ENCODE measurements around the gene CST4.
"Not testable (repeated sequence)": the region's sequence is repeated elsewhere in the genome, so short reads cannot be mapped to it uniquely, and the experiment has no call there.

CST4 gene, protein sequence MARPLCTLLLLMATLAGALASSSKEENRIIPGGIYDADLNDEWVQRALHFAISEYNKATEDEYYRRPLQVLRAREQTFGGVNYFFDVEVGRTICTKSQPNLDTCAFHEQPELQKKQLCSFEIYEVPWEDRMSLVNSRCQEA

DNA sequence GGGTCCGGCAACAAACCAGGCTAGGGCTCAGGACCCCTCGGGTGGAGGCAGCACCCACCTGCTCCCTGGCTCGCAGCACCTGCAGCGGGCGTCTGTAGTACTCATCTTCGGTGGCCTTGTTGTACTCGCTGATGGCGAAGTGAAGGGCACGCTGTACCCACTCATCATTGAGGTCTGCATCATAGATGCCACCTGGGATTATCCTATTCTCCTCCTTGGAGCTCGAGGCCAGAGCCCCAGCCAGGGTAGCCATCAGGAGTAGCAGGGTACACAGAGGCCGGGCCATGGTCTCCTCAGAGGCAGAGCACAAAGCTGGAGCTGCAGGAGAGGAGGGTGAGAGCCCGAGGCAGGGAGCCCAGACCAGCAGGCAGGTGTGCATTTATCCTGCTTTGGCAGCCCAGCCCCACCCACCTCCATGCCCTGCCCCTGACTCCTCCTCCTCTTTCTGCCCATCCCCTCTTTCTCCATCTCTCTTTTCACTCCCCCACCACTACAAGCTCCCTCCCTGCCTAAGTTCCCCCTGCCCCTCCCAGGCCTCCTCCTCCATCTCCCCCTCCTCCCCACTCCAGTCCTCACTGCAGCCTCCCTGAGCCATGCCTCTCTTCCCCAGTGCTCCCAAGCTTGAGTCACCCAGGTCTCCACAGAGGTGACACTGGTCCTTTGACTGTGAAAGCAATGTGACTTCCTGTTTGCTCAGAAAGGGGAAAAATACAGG lies at the start of gene CST4:
TSS of gene CST4 (minus strand) at position 355 of the 715 bp plus-strand sequence. CDS start at position 286, 69 bp downstream.
- not testable (repeated sequence) for H3K9me3 Mint-ChIP-seq; H3K36me3 Mint-ChIP-seq (ENCODE audit: low read depth); H3K27ac Mint-ChIP-seq; H3K4me1 Mint-ChIP-seq (ENCODE audit: low read depth); H3K4me3 Mint-ChIP-seq; H3K27me3 Mint-ChIP-seq

DNA sequence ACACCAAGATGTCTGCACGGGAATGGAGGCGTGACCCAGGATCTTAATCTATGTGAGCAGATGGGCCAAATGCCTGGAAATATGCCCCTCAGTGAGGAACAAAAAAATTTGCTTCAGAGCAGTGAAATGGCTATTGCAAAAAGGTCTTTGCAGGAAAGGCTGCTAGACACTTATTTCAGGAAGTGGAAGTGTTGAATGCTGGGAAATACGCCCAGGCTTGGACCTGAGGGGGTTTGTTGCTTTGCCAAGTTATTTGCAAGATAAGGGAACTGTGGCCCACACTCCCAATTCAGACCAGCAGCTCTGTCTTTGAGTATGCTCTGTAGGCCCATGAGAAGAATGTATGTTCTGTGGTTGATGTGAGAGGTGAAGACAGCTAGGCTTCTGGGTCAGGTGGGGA lies 46.6 kb upstream of the CST4 start:
- not testable (repeated sequence) for H3K4me1 Mint-ChIP-seq (ENCODE audit: low read depth); H3K27ac Mint-ChIP-seq; H3K4me3 Mint-ChIP-seq; H3K9me3 Mint-ChIP-seq; H3K36me3 Mint-ChIP-seq (ENCODE audit: low read depth)
- peaks cover 25% of the 10 kb centered on the region for H3K27me3 Mint-ChIP-seq

DNA sequence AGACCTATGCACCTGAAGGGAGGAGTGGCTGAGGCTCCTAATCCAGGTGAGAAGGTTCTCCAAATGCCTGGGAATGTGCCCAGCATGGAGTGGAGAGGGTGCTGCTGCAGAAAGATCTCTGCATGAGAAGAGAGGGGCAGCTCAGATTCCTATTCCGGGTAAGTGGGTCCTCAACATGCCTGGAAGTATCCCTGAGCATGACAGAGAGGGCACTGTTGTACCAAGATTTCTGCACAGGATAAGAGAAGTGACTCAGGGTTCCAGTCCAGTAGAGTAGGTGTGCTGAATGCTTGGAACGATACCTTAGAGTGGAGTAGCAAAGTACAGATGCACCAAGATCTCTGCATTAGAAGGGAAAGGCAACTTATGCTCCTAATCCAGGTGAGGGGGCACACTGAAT lies 46.1 kb upstream of the CST4 start:
- not testable (repeated sequence) for H3K9me3 Mint-ChIP-seq; H3K4me1 Mint-ChIP-seq (ENCODE audit: low read depth); H3K4me3 Mint-ChIP-seq; H3K36me3 Mint-ChIP-seq (ENCODE audit: low read depth); H3K27ac Mint-ChIP-seq
- H3K27me3 Mint-ChIP-seq: peaks cover 25% of the 10 kb centered on the region

DNA sequence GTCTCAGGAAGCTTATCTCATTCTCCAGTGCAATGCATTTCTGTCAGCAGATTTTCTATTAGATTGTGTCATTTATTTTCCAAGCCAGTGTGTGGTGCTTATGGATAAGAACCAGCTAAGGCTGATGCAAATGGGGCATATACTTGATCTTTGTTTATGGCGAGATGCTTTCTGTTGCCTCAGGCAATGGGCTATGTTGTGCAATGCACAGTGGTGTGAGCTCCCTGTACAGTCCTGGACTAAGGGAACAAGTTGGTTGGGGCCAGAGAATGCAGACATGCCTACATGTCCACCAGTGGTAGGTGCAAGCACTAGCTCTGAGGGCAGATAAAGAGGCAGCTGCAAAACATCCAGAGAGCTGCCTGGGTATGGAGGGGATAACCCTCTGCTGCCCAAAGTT lies 45.6 kb upstream of the CST4 start:
- H3K27me3 Mint-ChIP-seq: peaks cover 25% of the 10 kb centered on the region
- not testable (repeated sequence) for H3K36me3 Mint-ChIP-seq (ENCODE audit: low read depth); H3K9me3 Mint-ChIP-seq; H3K4me3 Mint-ChIP-seq; H3K27ac Mint-ChIP-seq; H3K4me1 Mint-ChIP-seq (ENCODE audit: low read depth)

DNA sequence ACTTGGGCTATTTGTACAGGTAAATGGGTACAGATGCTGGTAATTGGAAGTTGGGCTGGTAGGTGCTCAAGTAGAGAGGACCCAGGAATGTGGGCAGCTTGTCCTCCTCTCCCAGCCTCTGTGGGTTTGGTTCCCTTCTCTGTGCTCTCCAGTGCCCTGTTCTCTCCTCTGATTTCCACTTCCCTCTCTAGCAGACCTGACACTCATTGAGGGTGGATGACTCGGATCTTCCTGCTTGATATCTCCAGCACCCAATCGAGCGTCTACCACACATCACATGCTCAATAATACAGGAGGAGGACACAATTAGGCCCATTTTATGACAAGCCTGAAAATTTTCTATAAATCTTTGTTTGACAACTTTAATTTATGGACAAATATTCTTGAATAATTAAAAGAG lies 38.2 kb upstream of the CST4 start:
- H3K36me3 Mint-ChIP-seq (ENCODE audit: low read depth): no peaks in the 10 kb centered on the region
- H3K4me1 Mint-ChIP-seq (ENCODE audit: low read depth): no peaks in the 10 kb centered on the region
- no peak overlapping the region for H3K27ac Mint-ChIP-seq
- H3K9me3 Mint-ChIP-seq: no peaks in the 10 kb centered on the region
- H3K27me3 Mint-ChIP-seq: peaks cover 12% of the 10 kb centered on the region
- no peak overlapping the region for H3K4me3 Mint-ChIP-seq

DNA sequence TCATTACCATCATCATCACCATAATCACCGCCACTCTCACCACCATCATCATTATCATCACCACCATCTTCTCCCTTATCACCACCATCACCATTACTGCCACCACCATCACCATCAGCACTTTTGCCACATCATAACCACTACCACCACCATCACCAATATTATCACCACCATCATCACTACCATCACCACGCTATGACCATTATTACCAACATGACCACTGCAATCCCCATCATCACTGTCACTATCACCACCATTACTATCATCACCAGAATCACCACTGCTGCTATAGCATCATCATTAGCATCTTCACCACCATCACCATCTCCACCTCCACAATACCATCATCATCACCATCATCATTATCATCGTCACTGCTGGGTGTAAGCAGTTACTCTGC lies 36.3 kb upstream of the CST4 start:
- Mint-ChIP-seq H3K9me3 (no peaks in the 10 kb centered on the region), H3K36me3 (ENCODE audit: low read depth) (no peaks in the 10 kb centered on the region), H3K27me3 (peaks cover 14% of the 10 kb centered on the region), H3K4me3 (no peak overlapping the region), H3K27ac (no peak overlapping the region), H3K4me1 (ENCODE audit: low read depth) (no peaks in the 10 kb centered on the region)

DNA sequence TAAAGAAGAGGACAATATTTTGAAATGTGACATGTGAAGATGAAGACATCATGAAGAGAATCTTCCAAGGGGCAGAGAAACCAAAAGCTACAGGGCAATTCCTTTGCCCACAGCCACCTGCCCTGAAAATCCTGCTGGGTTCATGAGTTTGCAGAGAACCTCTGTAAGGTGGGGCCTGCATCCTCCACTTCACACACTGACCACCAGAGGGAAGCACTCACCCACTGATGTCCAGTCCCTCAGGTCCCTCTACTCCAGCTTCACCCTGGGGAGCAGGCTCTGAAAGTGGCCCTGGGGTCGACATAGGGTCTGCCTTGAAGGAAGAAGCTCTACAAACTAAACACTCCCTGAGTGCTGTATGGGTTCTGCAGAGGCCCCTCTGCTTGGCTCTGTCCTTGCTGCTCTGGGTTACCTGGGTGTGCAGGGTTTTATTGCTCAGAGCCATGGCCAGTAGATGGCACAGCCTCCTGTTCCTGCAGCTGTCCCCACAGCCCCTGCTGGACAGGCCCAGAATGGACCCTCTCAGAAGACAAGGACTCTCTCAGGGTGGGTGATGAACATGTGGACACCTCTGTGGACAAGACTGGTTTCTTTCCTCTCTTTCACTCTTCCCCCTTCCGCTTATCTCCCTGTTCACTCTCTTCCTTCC lies 34.9 kb upstream of the CST4 start:
- peaks cover 14% of the 10 kb centered on the region for H3K27me3 Mint-ChIP-seq

DNA sequence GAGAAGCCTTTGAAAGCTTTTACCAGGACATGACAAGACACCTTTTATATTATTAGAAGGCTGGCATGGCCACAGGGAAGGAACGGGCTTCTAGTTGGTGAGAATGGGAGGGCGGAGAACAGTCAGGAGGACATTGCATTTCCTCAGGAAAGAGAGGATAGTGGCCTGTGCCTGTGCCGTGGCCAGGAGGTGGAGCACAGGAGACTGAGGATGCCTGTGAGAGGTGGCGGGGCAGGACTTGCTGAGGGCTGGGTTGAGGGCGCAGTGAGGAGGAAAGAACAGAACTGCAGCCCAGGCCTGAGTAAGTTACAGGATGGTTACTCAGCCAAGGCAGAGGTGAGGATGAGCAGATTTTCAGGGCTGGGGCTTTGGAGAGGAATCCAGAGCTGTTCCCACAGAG lies 34.0 kb upstream of the CST4 start:
- H3K36me3 Mint-ChIP-seq (ENCODE audit: low read depth); H3K27ac Mint-ChIP-seq; H3K4me1 Mint-ChIP-seq (ENCODE audit: low read depth); H3K9me3 Mint-ChIP-seq; H3K4me3 Mint-ChIP-seq: not testable (repeated sequence)
- H3K27me3 Mint-ChIP-seq: peaks cover 16% of the 10 kb centered on the region

More for the DNA sequence above, 34.9 kb upstream of the CST4 start:
- H3K36me3 Mint-ChIP-seq (ENCODE audit: low read depth); H3K4me3 Mint-ChIP-seq; H3K9me3 Mint-ChIP-seq; H3K4me1 Mint-ChIP-seq (ENCODE audit: low read depth); H3K27ac Mint-ChIP-seq: not testable (repeated sequence)

DNA sequence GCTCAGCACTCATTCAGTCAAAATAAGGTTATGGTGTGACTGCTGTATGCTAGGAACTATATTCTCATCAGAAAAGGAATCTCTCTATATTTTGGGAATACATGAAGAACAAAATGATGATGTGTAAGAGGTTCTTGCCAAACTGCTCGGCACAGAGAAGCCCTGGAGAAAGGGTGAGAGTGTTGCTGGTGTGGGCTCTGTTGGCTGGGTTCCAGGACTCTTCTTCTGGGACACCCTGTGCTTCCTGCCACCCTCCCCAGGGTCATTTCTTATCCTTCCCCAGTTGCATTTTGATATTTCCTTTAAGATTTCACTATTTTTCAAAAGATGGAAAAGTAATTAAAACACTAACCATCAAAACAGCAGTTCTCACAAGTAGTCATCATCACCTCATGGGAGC lies 33.1 kb upstream of the CST4 start:
- no peak overlapping the region for H3K27ac Mint-ChIP-seq
- peaks cover 25% of the 10 kb centered on the region for H3K27me3 Mint-ChIP-seq
- H3K36me3 Mint-ChIP-seq (ENCODE audit: low read depth): no peaks in the 10 kb centered on the region
- no peak overlapping the region for H3K4me3 Mint-ChIP-seq
- no peaks in the 10 kb centered on the region for H3K4me1 Mint-ChIP-seq (ENCODE audit: low read depth)
- no peaks in the 10 kb centered on the region for H3K9me3 Mint-ChIP-seq

DNA sequence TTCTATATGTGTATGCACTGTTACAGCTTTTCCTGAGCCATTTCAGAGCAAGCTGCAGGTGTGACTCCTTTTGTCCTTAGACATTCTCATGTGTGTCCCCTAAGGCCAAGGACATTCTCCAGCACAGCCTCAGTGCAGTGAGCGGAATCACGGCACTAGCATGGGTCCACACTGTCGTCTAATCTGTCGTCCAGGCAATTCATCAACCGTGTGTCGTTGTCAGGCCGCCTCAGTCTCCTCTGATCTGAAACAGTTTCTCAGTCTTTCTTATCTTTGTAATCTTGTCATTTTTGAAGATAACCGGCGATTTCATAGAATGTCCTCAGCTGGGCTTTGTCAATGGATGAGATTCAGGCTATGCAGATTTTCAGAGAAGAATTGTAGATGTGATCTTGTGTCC lies 30.5 kb upstream of the CST4 start:
- H3K4me3 Mint-ChIP-seq; H3K36me3 Mint-ChIP-seq (ENCODE audit: low read depth); H3K4me1 Mint-ChIP-seq (ENCODE audit: low read depth); H3K9me3 Mint-ChIP-seq; H3K27ac Mint-ChIP-seq: not testable (repeated sequence)
- H3K27me3 Mint-ChIP-seq: peaks cover 31% of the 10 kb centered on the region

DNA sequence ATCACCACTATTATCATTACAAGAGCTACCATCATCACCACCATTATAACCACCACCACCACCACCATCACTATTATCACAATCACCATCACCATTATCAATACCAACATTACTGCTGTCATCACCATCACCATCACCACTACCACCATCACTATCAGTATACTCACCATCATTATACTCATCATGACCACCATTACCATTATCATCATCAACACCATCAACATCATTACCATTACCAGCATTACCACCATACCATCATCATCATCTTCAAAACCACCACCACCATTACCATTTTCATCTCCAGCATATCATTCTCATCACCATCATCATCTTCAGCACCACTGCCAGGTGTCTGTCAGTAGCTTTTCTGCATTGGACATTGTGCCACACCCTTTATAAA lies 22.9 kb upstream of the CST4 start:
- not testable (repeated sequence) for H3K4me3 Mint-ChIP-seq; H3K27ac Mint-ChIP-seq; H3K27me3 Mint-ChIP-seq; H3K9me3 Mint-ChIP-seq; H3K4me1 Mint-ChIP-seq (ENCODE audit: low read depth); H3K36me3 Mint-ChIP-seq (ENCODE audit: low read depth)

DNA sequence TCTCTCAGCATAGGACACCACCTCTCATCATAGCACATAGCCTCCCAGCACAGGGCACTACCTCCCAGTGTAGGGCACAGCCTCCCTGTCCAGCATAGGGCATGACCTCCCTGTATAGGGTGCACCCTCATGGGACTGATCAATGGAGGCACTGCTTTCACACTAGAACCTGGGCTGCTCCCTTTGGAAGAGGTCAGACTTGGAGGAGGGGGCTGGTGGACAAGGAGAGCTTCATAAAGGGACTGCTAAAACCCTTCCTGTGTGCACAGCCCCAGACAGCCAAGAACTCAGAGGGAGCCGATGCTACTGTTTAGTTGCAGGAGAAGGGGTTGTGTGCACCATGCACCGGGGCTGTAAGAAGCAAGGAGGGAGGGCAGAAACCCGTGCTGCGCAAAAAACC lies 21.9 kb upstream of the CST4 start:
- Mint-ChIP-seq H3K4me1 (ENCODE audit: low read depth) (no peaks in the 10 kb centered on the region), H3K9me3 (no peaks in the 10 kb centered on the region), H3K4me3 (no peak overlapping the region), H3K27ac (no peak overlapping the region), H3K27me3 (peaks cover 3% of the 10 kb centered on the region), H3K36me3 (ENCODE audit: low read depth) (no peaks in the 10 kb centered on the region)

DNA sequence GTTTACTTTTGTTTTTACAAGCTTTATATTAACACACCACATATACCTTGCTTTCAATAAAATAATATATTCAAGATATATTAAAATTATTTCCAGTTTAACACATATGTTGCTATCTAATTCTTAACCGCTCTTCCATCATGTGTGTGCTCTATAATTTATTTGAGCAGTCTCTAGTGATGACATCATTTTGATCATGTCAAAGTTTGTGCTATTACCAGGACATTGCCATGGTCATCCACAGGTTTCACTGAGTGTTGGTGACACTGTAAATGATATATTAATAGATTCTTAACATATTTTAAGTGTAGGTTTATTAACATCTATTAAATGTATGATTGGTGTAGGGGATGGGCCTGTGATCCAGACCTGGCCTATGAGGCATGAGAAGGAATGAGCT lies 17.1 kb upstream of the CST4 start:
- Mint-ChIP-seq H3K4me1 (ENCODE audit: low read depth) (no peaks in the 10 kb centered on the region), H3K27ac (no peak overlapping the region), H3K4me3 (no peak overlapping the region), H3K27me3 (peaks cover 9% of the 10 kb centered on the region), H3K36me3 (ENCODE audit: low read depth) (no peaks in the 10 kb centered on the region), H3K9me3 (no peaks in the 10 kb centered on the region)

DNA sequence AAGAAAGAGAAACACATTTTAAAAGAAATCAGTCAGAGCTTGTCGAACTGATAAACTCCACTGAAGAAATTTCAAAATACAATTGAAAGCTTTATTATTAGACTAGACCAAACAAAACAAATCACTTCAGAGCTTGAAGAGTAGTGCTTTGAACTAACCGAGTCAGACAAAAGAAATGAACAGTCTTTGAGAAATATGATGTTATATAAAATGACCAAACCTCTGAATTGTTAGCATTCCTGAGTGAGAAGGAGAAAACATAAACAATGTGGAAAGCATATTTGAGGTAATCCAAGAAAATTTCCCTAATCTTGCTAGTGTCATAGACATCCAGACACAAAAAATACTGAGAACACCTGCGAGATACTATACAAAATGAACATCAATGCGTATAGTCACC lies 13.2 kb upstream of the CST4 start:
- Mint-ChIP-seq H3K27ac (no peak overlapping the region), H3K27me3 (peaks cover 13% of the 10 kb centered on the region), H3K4me3 (no peak overlapping the region)

DNA sequence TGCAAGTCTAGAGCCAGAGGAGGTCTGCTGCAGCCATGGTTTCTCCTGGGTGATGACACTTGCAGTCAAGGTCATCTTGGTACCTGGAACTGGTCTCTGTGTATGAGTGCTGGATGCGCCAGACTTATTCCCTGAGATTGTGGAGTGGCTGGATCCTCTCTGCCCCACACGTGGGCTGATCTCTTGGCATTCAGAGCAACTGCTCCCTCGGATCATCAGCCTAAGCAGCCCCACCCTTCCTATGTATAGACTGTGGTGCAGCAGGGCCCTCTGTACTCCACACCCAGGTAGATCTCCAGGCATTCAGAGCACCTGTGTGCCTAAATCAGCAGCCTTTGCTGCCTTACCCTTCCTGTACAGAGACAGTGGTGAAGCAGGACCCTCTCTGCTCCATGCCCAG lies 12.1 kb upstream of the CST4 start:
- Mint-ChIP-seq H3K36me3 (ENCODE audit: low read depth) (no peaks in the 10 kb centered on the region), H3K4me1 (ENCODE audit: low read depth) (no peaks in the 10 kb centered on the region), H3K27ac (no peak overlapping the region), H3K9me3 (no peaks in the 10 kb centered on the region), H3K4me3 (no peak overlapping the region), H3K27me3 (peaks cover 13% of the 10 kb centered on the region)

More for the DNA sequence above, 13.2 kb upstream of the CST4 start:
- no peaks in the 10 kb centered on the region for H3K4me1 Mint-ChIP-seq (ENCODE audit: low read depth)
- no peaks in the 10 kb centered on the region for H3K36me3 Mint-ChIP-seq (ENCODE audit: low read depth)
- H3K9me3 Mint-ChIP-seq: no peaks in the 10 kb centered on the region

DNA sequence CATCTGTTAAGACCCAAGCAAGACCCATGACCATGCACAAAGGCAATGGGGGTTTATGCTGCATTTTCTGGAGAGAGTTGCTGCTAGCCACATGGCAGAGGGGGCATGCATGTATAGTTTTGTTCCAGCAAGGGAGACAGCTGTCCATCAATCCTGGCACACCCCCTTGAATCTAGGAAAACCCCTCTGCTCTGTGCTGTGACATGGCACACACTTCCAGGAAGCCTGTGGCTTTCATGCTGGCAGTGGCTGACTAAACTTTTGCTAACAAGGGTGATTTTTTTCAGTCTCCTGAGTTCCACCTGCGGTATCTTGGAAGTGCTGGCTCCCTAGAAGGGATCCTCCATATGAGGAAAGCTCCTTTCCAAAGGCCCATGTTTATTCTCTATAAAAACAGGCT lies 9.1 kb upstream of the CST4 start:
- Mint-ChIP-seq H3K4me3 (no peak overlapping the region), H3K27me3 (peaks cover 16% of the 10 kb centered on the region), H3K36me3 (ENCODE audit: low read depth) (no peaks in the 10 kb centered on the region), H3K27ac (no peak overlapping the region), H3K9me3 (no peaks in the 10 kb centered on the region), H3K4me1 (ENCODE audit: low read depth) (no peaks in the 10 kb centered on the region)
